DND-41 (cell line): ENCODE results near the gene ATPAF2.

Experiments used
- ATAC-seq: fragments of 200-7000 bp; cut with Tn5 transposase; 3 replicates; pipeline ENCODE4 v1.9.1; 2021; ENCODE audit warnings: low read depth; ENCODE audit not compliant: insufficient read depth
- DNase-seq: peaks from one replicate; pipeline ENCODE4 v3.0.0-alpha.2; 2020
- H2AFZ ChIP-seq: 2 replicates; pipeline ENCODE4 v1.6.0; 2012; ENCODE audit warnings: low read depth, low read length
- H3K27ac ChIP-seq: 2 replicates; pipeline ENCODE4 v1.5.1; 2012; ENCODE audit warnings: low read length, inconsistent platforms
- H3K27me3 ChIP-seq: fragments of 200-600 bp; sonication (generic); 2 replicates; pipeline ENCODE4 v1.6.0; 2012; ENCODE audit warnings: low read length, mild to moderate bottlenecking, inconsistent platforms; ENCODE audit not compliant: insufficient read depth, poor library complexity
- H3K36me3 ChIP-seq: 2 replicates; pipeline ENCODE4 v1.5.1; 2012; ENCODE audit warnings: low read length, inconsistent platforms; ENCODE audit not compliant: insufficient read depth
- H3K4me1 ChIP-seq: 2 replicates; pipeline ENCODE4 v1.5.1; 2012; ENCODE audit warnings: mild to moderate bottlenecking, low read length; ENCODE audit not compliant: insufficient read depth
- H3K4me2 ChIP-seq: 2 replicates; pipeline ENCODE4 v1.6.0; 2012; ENCODE audit warnings: mild to moderate bottlenecking, moderate library complexity, low read length, inconsistent platforms; ENCODE audit not compliant: insufficient read depth
- H3K4me3 ChIP-seq, 2 experiments: fragments of 200-600 bp in 1 of 2; shearing (Covaris generic) in 1 of 2; 2 replicates each; pipeline ENCODE4 v1.5.1; 2012 to 2016; ENCODE audit warnings: inconsistent platforms in 2 of 2, low read length in 2 of 2, mild to moderate bottlenecking in 2 of 2, low read depth in 1 of 2, moderate library complexity in 1 of 2
- H3K79me2 ChIP-seq: 2 replicates; pipeline ENCODE4 v1.6.0; 2012; ENCODE audit warnings: low read length, inconsistent platforms; ENCODE audit not compliant: insufficient read depth
- H3K9ac ChIP-seq: 2 replicates; pipeline ENCODE4 v1.6.0; 2012; ENCODE audit warnings: low read depth, mild to moderate bottlenecking, inconsistent platforms, low read length, moderate library complexity
- H3K9me3 ChIP-seq: 2 replicates; pipeline ENCODE4 v1.5.1; 2012; ENCODE audit warnings: low read length, moderate library complexity, mild to moderate bottlenecking, inconsistent platforms; ENCODE audit not compliant: insufficient read depth, severe bottlenecking
- H4K20me1 ChIP-seq: 2 replicates; pipeline ENCODE4 v1.6.0; 2012; ENCODE audit warnings: low read length; ENCODE audit not compliant: insufficient read depth
- CTCF ChIP-seq: IDR thresholded peaks from 2 replicates; pipeline ENCODE4 v1.5.1; 2012; ENCODE audit warnings: borderline replicate concordance, low read length, moderate library complexity, mild to moderate bottlenecking; ENCODE audit not compliant: poor library complexity, severe bottlenecking; ENCODE audit errors: extremely low read depth
- EZH2 ChIP-seq: IDR thresholded peaks from 3 replicates; pipeline ENCODE4 v1.6.1; 2012; ENCODE audit warnings: borderline replicate concordance, low read depth, mild to moderate bottlenecking, moderate library complexity, low read length, inconsistent platforms; ENCODE audit not compliant: severe bottlenecking

Gene ATPAF2

DNA sequence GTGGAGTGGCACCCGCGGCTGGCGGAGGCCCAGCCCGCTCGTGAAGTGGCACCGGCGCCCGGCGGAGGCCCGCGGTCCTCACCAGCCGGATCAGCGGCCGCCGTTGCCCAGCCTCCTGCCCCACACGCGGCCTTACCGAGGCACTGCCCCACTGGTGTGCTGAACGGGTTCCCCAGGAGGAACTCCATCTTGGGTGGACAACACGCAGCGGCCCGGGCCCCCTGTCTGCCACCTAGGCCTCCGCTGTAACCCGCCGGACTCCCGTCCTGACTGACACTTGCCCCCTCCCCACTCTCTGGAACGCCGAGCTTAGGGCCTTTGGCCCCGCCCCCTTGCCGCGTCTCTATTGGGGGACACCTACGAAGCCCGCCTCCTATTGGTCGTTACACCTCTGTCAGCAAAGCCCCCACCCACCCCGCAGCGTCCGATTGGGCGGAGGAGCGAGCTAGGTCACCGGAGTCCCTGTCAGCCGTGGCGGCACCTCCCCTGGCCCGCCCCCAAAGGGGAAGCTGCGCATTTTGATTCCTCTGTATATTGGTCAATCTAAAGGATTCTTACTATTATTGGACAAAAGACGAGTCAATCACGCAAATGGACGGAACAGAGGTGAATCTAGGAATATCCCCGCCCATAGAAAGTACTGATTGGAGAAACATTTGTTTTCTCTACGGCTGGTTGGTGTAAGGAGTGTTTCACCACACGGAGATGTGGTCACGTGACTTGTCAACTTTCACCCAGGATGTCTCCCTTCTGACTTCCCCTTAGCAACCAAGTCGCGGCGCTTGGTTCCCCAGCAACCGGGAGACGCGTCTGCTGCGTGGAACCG, 66.6 kb downstream of the ATPAF2 start, which contains the start of the genes DRC3 and TOM1L2:
DRC3 (plus strand) TSS at position 737 of the 826 bp plus-strand sequence. CDS start 4,737 bp downstream, outside the sequence.
TOM1L2 (minus strand) TSS at position 275 of the 826 bp plus-strand sequence; CDS start at position 188, 87 bp downstream.
- Histone ChIP-seq H3K9me3 (no peaks in the 10 kb centered on the region), H3K4me1 (peaks cover 26% of the 10 kb centered on the region), H3K79me2 (peaks cover 16% of the 10 kb centered on the region), H3K36me3 (no peaks in the 10 kb centered on the region), H3K4me2 (peak within 1 kb of the TSS; percentile 99), H3K27me3 (no peaks in the 10 kb centered on the region), H3K4me3 (peak within 1 kb of the TSS; percentile 68 to 79; a peak in 3 of 4 replicates), H3K27ac (peak within 1 kb of the TSS; percentile 34), H2AFZ (peak within 1 kb of the TSS; percentile 82), H3K9ac (peak within 1 kb of the TSS; percentile 69), H4K20me1 (peaks cover 7% of the 10 kb centered on the region; the same call in 1 of the 2 replicates)
- ATAC-seq (peak; percentile 95), DNase-seq (peak; percentile 100)
- no peak for TF ChIP-seq EZH2
- TF ChIP-seq CTCF, result no peak

- peak overlapping the region; percentile 68 to 79; a peak in 3 of 4 replicates for H3K4me3 ChIP-seq
- H3K27ac ChIP-seq, result peak overlapping the region; percentile 34; the same call in 1 of the 2 replicates
- peaks cover 16% of the 10 kb centered on the region for H3K79me2 ChIP-seq
- no peaks in the 10 kb centered on the region for H3K9me3 ChIP-seq
- peak overlapping the region; percentile 82 for H2AFZ ChIP-seq
- peak overlapping the region; percentile 69 for H3K9ac ChIP-seq
- DNase-seq (peak; percentile 15), ATAC-seq (no peak)
- H3K36me3 ChIP-seq, result no peaks in the 10 kb centered on the region
- H3K27me3 ChIP-seq, result no peaks in the 10 kb centered on the region
- peak overlapping the region; percentile 99 for H3K4me2 ChIP-seq
- peaks cover 7% of the 10 kb centered on the region; the same call in 1 of the 2 replicates for H4K20me1 ChIP-seq
- H3K4me1 ChIP-seq, result peaks cover 26% of the 10 kb centered on the region
- no peak for TF ChIP-seq EZH2
- no peak for TF ChIP-seq CTCF
Measured at GRCh38 chr17:17971431-17972125, 67.4 kb downstream of the ATPAF2 start.

- Histone ChIP-seq H3K9ac (peak overlapping the region; percentile 69; the same call in 1 of the 2 replicates), H3K4me2 (peak overlapping the region; percentile 99), H3K27ac (no peak overlapping the region), H4K20me1 (peaks cover 7% of the 10 kb centered on the region; the same call in 1 of the 2 replicates), H3K36me3 (no peaks in the 10 kb centered on the region), H3K9me3 (no peaks in the 10 kb centered on the region), H3K79me2 (peaks cover 16% of the 10 kb centered on the region), H3K4me1 (peaks cover 26% of the 10 kb centered on the region), H3K4me3 (peak overlapping the region; percentile 68 to 79; a peak in 3 of 4 replicates), H3K27me3 (no peaks in the 10 kb centered on the region), H2AFZ (no peak overlapping the region)
- ATAC-seq (no peak), DNase-seq (no peak)
- TF ChIP-seq EZH2 (no peak), CTCF (no peak)
Measured at GRCh38 chr17:17970699-17971430, 68.1 kb downstream of the ATPAF2 start.
